GM18498 (cell line): Measurements from ENCODE around the gene STX2.
A peak's percentile ranks its signal among the peaks of the same experiment; 100 is the strongest.
"Not testable (repeated sequence)": the region's sequence is repeated elsewhere in the genome, so short reads cannot be mapped to it uniquely, and the experiment has no call there.

Experiments
- ATAC-seq: cut with Tn5 transposase; IDR thresholded peaks from one replicate; pipeline ENCODE4 v1.9.1; 2021; ENCODE audit warnings: mild to moderate bottlenecking, moderate library complexity; ENCODE audit not compliant: unreplicated experiment

The STX2 gene

DNA sequence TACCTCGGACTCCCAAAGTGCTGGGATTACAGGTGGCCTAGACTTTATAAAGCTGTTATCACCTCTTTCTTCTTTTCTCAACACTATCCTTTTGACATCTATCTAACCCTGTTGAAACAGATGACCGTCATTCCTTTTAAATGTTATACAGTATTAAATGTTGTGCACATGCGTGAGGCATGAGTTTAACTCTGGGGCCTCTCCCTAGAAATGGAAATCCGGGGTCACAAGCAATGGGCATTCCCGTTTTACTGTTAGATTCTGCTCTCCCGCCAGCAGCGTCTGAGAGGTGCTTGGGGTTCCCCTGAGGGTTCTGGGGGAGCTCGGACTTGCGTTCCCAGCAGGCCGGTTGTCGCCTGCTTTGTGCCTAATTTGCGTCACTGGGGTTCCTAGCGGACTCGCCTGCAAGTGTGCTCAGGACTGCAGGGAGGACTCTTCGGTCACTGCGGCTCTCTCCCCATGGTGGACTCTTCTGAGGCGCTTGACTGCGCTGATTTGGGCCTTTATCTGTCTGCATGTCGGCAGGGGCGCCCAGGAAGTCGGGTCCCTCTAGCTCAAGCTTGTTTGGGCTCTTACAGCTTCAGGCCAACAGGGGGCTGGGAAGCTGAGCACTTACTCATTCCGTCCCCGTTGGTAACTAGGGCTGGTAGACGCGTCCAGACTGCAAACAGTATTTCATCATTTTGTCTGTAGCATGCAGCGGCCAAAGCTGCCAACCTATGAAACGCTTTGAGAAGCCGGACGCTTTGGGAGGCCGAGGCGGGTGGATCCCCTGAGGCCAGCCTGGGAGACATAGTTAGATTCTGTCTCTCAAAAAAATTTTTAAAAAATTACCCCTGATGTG lies 31.6 kb upstream of the STX2 start:
- ATAC-seq, result peak; percentile 35

- ATAC-seq, result no peak
These were observed 29.4 kb upstream of the STX2 start for GRCh38 chr12:130868412-130868811.

- no peak for ATAC-seq
These were observed 24.2 kb upstream of the STX2 start for GRCh38 chr12:130863298-130863697.

DNA sequence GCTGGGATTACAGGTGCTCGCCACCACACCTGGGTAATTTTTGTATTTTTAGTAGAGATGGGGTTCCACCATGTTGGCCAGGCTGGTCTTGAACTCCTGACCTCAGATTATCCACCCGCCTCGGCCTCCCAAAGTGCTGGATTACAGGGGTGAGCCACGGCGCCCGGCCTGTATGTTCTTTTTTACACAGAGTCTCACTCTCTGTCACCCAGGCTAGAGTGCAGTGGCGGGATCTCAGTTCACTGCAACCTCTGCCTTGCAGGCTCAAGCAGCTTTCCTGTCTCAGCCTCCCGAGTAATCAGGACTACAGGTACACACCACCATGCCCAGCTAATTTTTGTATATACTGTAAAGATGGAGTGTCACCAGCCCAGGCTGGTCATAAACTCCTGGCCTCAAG lies 23.7 kb upstream of the STX2 start:
- not testable (repeated sequence) for ATAC-seq

DNA sequence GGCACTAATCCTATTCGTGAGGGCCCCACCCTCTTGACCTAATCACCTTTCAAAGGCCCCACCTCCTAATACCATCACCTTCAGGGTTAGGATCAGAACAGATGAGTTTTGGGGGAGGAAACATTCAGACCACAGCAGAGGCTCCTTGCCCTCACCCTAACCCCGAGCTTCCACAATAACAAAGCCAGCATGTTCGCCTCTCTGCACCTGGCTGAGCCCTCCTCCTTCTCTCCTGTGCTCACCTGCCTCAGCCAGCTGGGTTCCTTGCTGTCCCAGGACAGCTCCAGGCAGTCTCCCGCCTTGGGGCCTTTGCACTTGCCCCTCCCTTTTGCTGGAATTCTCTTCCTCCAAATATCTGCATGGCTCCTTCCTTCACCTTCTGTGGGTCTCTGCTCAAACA lies 23.1 kb upstream of the STX2 start:
- ATAC-seq, result no peak

GRCh38 chr12:130860311-130860710 lies 21.3 kb upstream of the STX2 start:
- ATAC-seq, result no peak

DNA sequence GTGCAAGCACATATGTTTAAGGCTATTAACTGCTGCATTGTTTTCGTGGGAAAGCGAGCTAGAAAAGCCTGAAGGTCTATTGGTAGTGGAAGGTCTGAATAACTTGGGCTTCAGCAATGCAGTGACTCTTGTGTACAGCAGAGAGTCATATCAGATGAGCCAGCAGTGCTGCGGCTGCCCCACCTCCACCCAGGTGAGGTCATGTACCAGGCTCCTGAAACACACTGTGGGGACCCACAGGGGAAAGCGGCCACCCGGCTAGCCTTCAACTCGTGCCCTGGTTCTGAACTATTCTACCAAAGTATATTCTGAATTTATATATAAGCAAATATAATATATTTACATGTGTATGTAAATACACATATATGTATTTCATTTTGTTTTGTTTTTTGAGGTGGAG lies 20.1 kb upstream of the STX2 start:
- no peak for ATAC-seq

GRCh38 chr12:130858084-130858483 lies 19.0 kb upstream of the STX2 start:
- ATAC-seq, result no peak

DNA sequence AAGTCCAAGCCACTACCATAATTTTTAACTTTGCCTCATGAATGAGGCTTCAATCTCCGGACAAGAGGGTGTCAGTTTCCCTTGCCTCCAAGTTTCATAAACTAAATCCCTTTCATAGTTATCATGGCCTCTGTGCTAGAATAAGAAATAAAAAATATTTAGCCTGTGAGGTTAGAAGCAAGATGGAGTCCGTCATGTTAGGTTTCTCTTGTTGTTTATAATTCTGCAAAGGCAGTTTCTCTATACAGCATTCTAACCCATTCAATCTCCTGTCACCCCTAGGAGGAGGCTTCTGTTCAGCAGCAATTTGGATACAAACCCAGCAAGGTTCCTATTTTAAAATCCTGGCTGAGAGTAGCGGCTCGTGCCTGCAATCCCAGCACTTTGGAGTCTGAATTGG lies 17.0 kb upstream of the STX2 start:
- ATAC-seq, result no peak

- no peak for ATAC-seq
These were observed 11.5 kb upstream of the STX2 start for GRCh38 chr12:130850418-130851021.

- ATAC-seq, result no peak
These were observed 10.7 kb upstream of the STX2 start for GRCh38 chr12:130849561-130850417.

GRCh38 chr12:130848785-130849305 lies 9.8 kb upstream of the STX2 start:
- not testable (repeated sequence) for ATAC-seq

DNA sequence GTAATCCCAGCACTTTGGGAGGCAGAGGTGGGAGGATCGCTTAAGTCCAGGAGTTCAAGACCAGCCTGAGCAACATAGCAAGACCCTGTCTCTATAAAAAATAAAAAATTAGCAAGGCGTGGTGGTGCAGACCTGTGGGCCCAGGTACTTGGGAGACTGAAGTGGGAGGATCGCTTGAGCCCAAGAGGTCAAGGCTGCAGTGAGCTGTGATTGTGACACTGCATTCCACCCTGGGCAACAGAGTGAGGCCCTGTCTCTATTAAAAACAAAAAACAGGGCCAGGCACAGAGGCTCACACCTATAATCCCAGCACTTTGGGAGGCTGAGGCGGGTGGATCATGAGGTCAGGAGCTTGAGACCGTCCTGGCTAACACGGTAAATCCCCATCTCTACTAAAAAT lies 9.1 kb upstream of the STX2 start:
- ATAC-seq, result not testable (repeated sequence)

GRCh38 chr12:130847112-130847511 lies 8.1 kb upstream of the STX2 start:
- ATAC-seq, result no peak

- no peak for ATAC-seq
These were observed 7.3 kb upstream of the STX2 start for GRCh38 chr12:130846369-130846768.

GRCh38 chr12:130839770-130840404 lies 837 bp upstream of the STX2 start:
- no peak for ATAC-seq

GRCh38 chr12:130838284-130838950 lies 633 bp downstream of the STX2 start:
- peak; percentile 28 for ATAC-seq

DNA sequence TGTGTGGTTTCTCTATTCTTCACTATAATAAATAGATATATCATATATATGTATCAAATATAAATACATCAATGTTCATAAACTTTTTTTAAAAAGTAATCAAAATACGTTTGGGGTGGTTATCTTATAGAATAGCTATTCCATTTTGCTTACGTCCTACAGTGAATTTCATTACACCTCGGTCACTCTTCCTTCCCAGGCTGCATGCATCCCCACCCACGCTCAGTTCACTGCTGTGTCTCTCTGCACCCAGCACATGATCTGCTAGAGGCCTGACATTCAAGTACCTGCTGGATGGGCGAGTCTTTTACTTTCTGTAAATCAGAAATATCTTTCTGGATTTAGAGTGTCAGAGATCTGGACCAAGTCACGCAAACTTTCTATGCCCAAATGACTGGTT lies 3.6 kb downstream of the STX2 start:
- no peak for ATAC-seq

GRCh38 chr12:130835011-130835410 lies 4.0 kb downstream of the STX2 start:
- no peak for ATAC-seq

DNA sequence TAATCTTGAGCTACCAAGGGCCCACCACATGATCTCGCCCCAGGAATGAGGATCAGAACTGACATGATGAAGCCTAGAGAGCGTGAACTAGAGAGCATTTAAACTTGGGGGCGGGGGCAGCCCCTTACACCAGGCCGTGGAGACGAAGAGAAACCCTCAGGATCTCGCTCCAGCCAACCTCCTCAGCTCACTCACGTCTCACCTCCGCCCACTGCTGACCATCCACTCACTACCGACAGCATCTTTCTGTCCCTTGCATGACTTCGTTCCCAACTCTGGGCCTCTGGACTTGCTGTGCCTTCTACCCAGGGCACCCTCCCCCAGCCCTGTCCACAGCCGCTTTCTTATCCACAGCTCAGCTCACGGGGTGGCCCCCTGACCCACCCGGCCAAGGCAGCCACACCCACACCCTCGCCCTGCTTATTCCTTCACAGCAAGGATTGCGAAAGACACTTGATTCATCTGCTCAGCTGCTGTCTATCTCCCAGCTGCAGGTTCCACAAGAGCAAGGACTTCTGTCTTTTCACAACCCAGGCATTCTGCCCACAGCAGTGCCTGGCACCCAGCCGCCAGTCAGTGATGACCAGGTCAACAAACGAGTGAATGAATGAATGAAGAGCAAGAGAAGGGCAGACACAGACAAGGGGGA lies 6.4 kb downstream of the STX2 start:
- ATAC-seq, result no peak
